ENCODE results near the gene NXF3. TPM values are rescaled to one million over a fixed set of nuclear protein-coding genes. Genes with fewer than 3 reads are reported as not detected.
"Not testable (repeated sequence)": the region's sequence is repeated elsewhere in the genome, so short reads cannot be mapped to it uniquely, and the experiment has no call there.

Gene NXF3, protein sequence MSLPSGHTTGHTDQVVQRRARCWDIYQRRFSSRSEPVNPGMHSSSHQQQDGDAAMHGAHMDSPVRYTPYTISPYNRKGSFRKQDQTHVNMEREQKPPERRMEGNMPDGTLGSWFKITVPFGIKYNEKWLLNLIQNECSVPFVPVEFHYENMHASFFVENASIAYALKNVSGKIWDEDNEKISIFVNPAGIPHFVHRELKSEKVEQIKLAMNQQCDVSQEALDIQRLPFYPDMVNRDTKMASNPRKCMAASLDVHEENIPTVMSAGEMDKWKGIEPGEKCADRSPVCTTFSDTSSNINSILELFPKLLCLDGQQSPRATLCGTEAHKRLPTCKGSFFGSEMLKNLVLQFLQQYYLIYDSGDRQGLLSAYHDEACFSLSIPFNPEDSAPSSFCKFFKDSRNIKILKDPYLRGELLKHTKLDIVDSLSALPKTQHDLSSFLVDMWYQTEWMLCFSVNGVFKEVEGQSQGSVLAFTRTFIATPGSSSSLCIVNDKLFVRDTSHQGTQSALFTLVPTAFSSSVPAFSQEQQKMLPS
- total RNA-seq: 14.1 TPM
- long read RNA-seq, transcript NXF3-201 (20 exons, 1,938 nt): major isoform, 9 of 21 reads
- long read RNA-seq, partial matches to known transcripts: 4 of 21 reads
- long read RNA-seq, other reads (novel, unspliced or antisense): 6 of 21 reads

- TF ChIP-seq, protein P1, sequence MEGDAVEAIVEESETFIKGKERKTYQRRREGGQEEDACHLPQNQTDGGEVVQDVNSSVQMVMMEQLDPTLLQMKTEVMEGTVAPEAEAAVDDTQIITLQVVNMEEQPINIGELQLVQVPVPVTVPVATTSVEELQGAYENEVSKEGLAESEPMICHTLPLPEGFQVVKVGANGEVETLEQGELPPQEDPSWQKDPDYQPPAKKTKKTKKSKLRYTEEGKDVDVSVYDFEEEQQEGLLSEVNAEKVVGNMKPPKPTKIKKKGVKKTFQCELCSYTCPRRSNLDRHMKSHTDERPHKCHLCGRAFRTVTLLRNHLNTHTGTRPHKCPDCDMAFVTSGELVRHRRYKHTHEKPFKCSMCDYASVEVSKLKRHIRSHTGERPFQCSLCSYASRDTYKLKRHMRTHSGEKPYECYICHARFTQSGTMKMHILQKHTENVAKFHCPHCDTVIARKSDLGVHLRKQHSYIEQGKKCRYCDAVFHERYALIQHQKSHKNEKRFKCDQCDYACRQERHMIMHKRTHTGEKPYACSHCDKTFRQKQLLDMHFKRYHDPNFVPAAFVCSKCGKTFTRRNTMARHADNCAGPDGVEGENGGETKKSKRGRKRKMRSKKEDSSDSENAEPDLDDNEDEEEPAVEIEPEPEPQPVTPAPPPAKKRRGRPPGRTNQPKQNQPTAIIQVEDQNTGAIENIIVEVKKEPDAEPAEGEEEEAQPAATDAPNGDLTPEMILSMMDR (IDR thresholded peaks at IDR 0.05): no peak
- Histone ChIP-seq H3K4me3 (no peak within 1 kb of the TSS), H3K27me3 (no peaks in the 10 kb centered on the region), H3K4me1 (no peaks in the 10 kb centered on the region), H3K36me3 (no peaks in the 10 kb centered on the region), H3K27ac (no peak within 1 kb of the TSS), H3K9me3 (no peaks in the 10 kb centered on the region)
- ATAC-seq (peak; percentile 49), DNase-seq (no peak)
- intact Hi-C loops (cut with DNase I): no loop called here
Measured at GRCh38 chrX:103092942-103093341, at the start of gene NXF3. NXF3 (minus strand) TSS chrX:103093143; CDS start chrX:103093023, 120 bp downstream.

GRCh38 chrX:103136528-103136927, 43.6 kb upstream of the NXF3 start:
- DNase-seq; H3K27ac ChIP-seq; H3K4me3 ChIP-seq; H3K4me1 ChIP-seq; H3K36me3 ChIP-seq; H3K9me3 ChIP-seq; H3K27me3 ChIP-seq; ATAC-seq; intact Hi-C loops (cut with DNase I): not testable (repeated sequence)

GRCh38 chrX:103124284-103124683, 31.3 kb upstream of the NXF3 start:
- Histone ChIP-seq H3K36me3 (no peaks in the 10 kb centered on the region), H3K9me3 (no peaks in the 10 kb centered on the region), H3K4me3 (no peak overlapping the region), H3K27me3 (no peaks in the 10 kb centered on the region), H3K27ac (no peak overlapping the region), H3K4me1 (no peaks in the 10 kb centered on the region)
- DNase-seq: no peak
- intact Hi-C loops (cut with DNase I): no loop called here
- ATAC-seq: no peak
- TF ChIP-seq, protein P1 (IDR thresholded peaks at IDR 0.05): no peak

GRCh38 chrX:103120748-103121147, 27.8 kb upstream of the NXF3 start:
- TF ChIP-seq, protein P1 (IDR thresholded peaks at IDR 0.05): no peak
- no peak overlapping the region for H3K27ac ChIP-seq
- ATAC-seq (no peak), DNase-seq (no peak)
- no peak overlapping the region for H3K4me3 ChIP-seq
- no peaks in the 10 kb centered on the region for H3K9me3 ChIP-seq
- no peaks in the 10 kb centered on the region for H3K27me3 ChIP-seq
- H3K36me3 ChIP-seq: no peaks in the 10 kb centered on the region
- intact Hi-C loops (cut with DNase I): no loop called here
- no peaks in the 10 kb centered on the region for H3K4me1 ChIP-seq

DNA sequence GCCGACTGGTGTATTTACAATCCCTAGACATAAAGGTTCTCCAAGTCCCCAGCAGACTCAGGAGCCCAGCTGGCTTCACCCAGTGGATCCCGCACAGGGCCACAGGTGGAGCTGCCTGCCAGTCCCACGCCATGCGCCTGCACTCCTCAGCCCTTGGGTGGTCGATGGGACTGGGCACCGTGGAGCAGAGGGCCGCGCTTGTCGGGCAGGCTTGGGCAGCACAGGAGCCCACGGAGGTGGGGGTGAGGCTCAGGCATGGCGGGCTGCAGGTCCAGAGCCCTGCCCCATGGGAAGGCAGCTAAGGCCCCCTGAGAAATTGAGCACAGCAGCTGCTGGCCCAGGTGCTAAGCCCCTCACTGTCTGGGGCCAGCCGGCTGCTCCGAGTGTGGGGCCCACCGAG, 24.0 kb upstream of the NXF3 start:
- intact Hi-C loops (cut with DNase I); H3K9me3 ChIP-seq; ATAC-seq: not testable (repeated sequence)

DNA sequence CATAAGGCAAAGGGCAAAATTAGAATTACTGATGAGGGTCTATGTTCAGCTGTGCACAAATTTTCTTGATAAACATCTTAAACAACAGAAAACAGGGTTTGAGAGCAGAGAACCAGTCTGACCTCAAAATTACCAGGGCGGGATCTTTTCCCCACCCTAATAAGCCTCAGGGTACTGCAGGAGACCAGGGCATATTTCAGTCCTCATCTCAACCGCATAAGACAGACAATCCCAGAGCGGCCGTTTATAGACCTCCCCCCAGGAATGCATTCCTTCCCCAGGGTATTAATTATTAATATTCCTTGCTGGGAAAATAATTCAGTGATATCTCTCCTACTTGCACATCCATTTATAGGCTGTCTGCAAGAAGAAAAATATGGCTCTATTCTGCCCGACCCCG, 16.6 kb upstream of the NXF3 start:
- H3K9me3 ChIP-seq; H3K4me1 ChIP-seq; H3K27me3 ChIP-seq; H3K36me3 ChIP-seq; intact Hi-C loops (cut with DNase I); H3K27ac ChIP-seq; H3K4me3 ChIP-seq; ATAC-seq; DNase-seq: not testable (repeated sequence)

More for the DNA sequence above, 24.0 kb upstream of the NXF3 start:
- H3K36me3 ChIP-seq, H3K4me1 ChIP-seq, H3K4me3 ChIP-seq, H3K27ac ChIP-seq, H3K27me3 ChIP-seq, DNase-seq: not testable (repeated sequence)

DNA sequence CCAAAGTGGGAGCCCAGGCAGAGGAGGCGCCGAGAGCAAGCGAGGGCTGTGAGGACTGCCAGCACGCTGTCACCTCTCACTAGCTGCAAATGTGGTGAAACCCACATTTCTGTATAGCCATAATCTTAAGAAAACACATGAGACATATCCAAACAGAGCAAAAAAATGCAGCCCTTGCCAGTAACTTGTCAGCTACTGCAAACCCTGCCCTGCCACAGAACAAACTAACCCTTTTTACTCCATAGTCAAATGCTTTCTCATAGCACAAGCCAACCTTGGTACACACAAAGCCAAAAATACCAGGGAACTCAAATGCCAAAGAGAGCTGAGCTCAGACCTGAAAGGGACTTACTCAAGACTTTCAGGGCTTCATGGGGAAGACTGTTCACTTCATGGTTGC, 14.9 kb upstream of the NXF3 start:
- Histone ChIP-seq H3K27ac (no peak overlapping the region), H3K9me3 (no peaks in the 10 kb centered on the region), H3K4me1 (no peaks in the 10 kb centered on the region), H3K36me3 (no peaks in the 10 kb centered on the region), H3K4me3 (no peak overlapping the region), H3K27me3 (no peaks in the 10 kb centered on the region)
- TF ChIP-seq, protein P1 (IDR thresholded peaks at IDR 0.05): no peak
- intact Hi-C loops (cut with DNase I): no loop called here
- DNase-seq (no peak), ATAC-seq (no peak)

GRCh38 chrX:103107227-103107737, 14.3 kb upstream of the NXF3 start:
- intact Hi-C loops (cut with DNase I); DNase-seq; H3K4me1 ChIP-seq; H3K9me3 ChIP-seq; ATAC-seq; H3K36me3 ChIP-seq; H3K27ac ChIP-seq; H3K4me3 ChIP-seq; H3K27me3 ChIP-seq: not testable (repeated sequence)

- H3K27me3 ChIP-seq; H3K36me3 ChIP-seq; intact Hi-C loops (cut with DNase I); H3K27ac ChIP-seq; H3K4me1 ChIP-seq; H3K4me3 ChIP-seq; DNase-seq; H3K9me3 ChIP-seq; ATAC-seq: not testable (repeated sequence)
Measured at GRCh38 chrX:103104370-103104769, 11.4 kb upstream of the NXF3 start.

DNA sequence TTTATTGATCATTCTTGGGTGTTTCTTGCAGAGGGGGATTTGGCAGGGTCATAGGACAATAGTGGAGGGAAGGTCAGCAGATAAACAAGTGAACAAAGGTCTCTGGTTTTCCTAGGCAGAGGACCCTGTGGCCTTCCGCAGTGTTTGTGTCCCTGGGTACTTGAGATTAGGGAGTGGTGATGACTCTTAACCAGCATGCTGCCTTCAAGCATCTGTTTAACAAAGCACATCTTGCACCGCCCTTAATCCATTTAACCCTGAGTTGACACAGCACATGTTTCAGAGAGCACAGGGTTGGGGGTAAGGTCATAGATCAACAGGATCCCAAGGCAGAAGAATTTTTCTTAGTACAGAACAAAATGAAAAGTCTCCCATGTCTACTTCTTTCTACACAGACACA, 10.9 kb upstream of the NXF3 start:
- H3K27ac ChIP-seq; DNase-seq; H3K27me3 ChIP-seq; intact Hi-C loops (cut with DNase I); H3K4me1 ChIP-seq; ATAC-seq; H3K9me3 ChIP-seq; H3K36me3 ChIP-seq; H3K4me3 ChIP-seq: not testable (repeated sequence)
